Measurements from ENCODE around the gene PDZD7.

Gene PDZD7

DNA sequence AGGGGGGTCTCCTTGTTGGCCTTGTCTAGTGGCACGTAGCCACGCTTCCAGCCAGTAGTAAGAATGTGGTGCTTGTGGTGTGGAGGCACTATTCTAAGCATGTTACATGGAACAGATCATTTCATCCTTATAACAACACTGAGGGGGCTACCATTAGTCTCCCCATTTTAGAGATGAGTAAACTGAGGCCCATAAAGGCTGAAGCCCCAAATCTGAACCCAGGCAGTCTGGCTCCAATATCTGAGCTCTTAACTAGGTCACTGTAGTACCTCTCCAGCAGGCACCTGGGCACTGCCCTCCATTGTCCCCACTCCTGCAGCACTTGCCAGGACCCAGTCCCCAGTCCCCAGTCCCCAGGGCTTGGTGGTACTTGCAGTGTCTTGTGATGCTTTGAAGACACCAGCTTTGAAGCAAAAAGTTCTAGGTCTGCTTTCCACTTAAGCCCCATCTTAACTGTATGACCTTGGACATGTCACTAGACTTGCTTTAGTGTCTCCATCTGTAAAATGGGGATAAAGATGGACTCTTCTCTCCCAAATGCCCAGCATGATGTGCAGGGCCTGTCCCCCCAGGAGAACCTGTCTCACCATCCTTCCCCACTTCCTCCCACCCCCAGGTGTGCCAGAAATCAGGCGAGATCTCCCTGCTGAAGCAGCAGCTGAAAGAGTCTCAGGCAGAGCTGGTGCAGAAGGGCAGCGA is 24.9 kb downstream of the PDZD7 start:
- H3K4ac ChIP-seq (ENCODE audit: low read depth, low read length), result no peak overlapping the region
- H4K5ac ChIP-seq (ENCODE audit: low read length), result no peak overlapping the region
- no peak overlapping the region for H3K4me3 ChIP-seq (ENCODE audit: low read length)
- no CpG with 5 or more reads among the region's 4 CpGs for WGBS (ENCODE audit: extremely low coverage, insufficient coverage, low lambda C conversion rate)
- no peak overlapping the region for H2AK5ac ChIP-seq (ENCODE audit: low read length)
- peaks cover 8% of the 10 kb centered on the region for H3K36me3 ChIP-seq (ENCODE audit: control insufficient read depth, insufficient read depth, low read length)
- no peak overlapping the region for H2BK5ac ChIP-seq (ENCODE audit: low read length)
- H3K27ac ChIP-seq (ENCODE audit: low read depth, low read length), result no peak overlapping the region
- no peak overlapping the region for H3K23ac ChIP-seq (ENCODE audit: low read length)
- H3K4me1 ChIP-seq (ENCODE audit: control insufficient read depth, low read depth, low read length), result peaks cover 1% of the 10 kb centered on the region
- H3K79me2 ChIP-seq (ENCODE audit: control insufficient read depth, insufficient read depth, low read length), result no peaks in the 10 kb centered on the region
- H3K4me2 ChIP-seq (ENCODE audit: low read length), result no peak overlapping the region
- H3K18ac ChIP-seq (ENCODE audit: low read length), result no peak overlapping the region
- peaks cover 6% of the 10 kb centered on the region for H3K79me1 ChIP-seq (ENCODE audit: low read length)
- no peaks in the 10 kb centered on the region for H3K27me3 ChIP-seq (ENCODE audit: insufficient read depth, low read length, poor library complexity)
- no peak overlapping the region for H3K9ac ChIP-seq (ENCODE audit: low read length)
- no peak overlapping the region for H2BK15ac ChIP-seq (replicated peaks; ENCODE audit: low read depth)
- no peak overlapping the region for H3K56ac ChIP-seq (ENCODE audit: low read length)
- no peak for DNase-seq
- no peak overlapping the region for H2BK120ac ChIP-seq (ENCODE audit: low read depth, low read length)
- H4K8ac ChIP-seq (ENCODE audit: low read depth, low read length), result no peak overlapping the region

DNA sequence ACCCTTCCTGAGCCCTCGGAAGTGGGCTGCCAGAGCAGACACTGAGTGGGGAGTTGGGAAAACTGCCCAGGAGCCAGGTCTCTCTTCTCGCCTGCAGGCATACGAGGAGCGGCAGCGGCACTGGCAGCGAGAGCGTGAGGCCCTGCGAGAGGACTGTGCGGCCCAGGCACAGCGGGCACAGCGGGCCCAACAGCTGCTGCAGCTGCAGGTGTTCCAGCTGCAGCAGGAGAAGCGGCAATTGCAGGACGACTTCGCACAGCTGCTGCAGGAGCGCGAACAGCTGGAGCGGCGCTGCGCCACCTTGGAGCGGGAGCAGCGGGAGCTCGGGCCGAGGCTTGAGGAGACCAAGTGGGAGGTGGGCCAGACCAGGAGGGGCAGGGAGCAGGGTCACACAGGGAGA is 25.6 kb downstream of the PDZD7 start:
- no peak overlapping the region for H3K4me2 ChIP-seq (ENCODE audit: low read length)
- H2AK5ac ChIP-seq (ENCODE audit: low read length), result no peak overlapping the region
- no peak overlapping the region for H4K5ac ChIP-seq (ENCODE audit: low read length)
- H3K36me3 ChIP-seq (ENCODE audit: control insufficient read depth, insufficient read depth, low read length), result peaks cover 8% of the 10 kb centered on the region
- no peaks in the 10 kb centered on the region for H3K27me3 ChIP-seq (ENCODE audit: insufficient read depth, low read length, poor library complexity)
- no peak overlapping the region for H4K8ac ChIP-seq (ENCODE audit: low read depth, low read length)
- H2BK120ac ChIP-seq (ENCODE audit: low read depth, low read length), result no peak overlapping the region
- H3K9ac ChIP-seq (ENCODE audit: low read length), result no peak overlapping the region
- H3K4me1 ChIP-seq (ENCODE audit: control insufficient read depth, low read depth, low read length), result peaks cover 5% of the 10 kb centered on the region
- no peak overlapping the region for H3K23ac ChIP-seq (ENCODE audit: low read length)
- H3K79me2 ChIP-seq (ENCODE audit: control insufficient read depth, insufficient read depth, low read length), result peaks cover 6% of the 10 kb centered on the region
- H3K56ac ChIP-seq (ENCODE audit: low read length), result no peak overlapping the region
- DNase-seq, result no peak
- no peak overlapping the region for H2BK5ac ChIP-seq (ENCODE audit: low read length)
- no peak overlapping the region for H3K18ac ChIP-seq (ENCODE audit: low read length)
- no peak overlapping the region for H2BK15ac ChIP-seq (replicated peaks; ENCODE audit: low read depth)
- H3K27ac ChIP-seq (ENCODE audit: low read depth, low read length), result no peak overlapping the region
- no CpG with 5 or more reads among the region's 23 CpGs for WGBS (ENCODE audit: extremely low coverage, insufficient coverage, low lambda C conversion rate)
- peaks cover 11% of the 10 kb centered on the region for H3K79me1 ChIP-seq (ENCODE audit: low read length)
- H3K4ac ChIP-seq (ENCODE audit: low read depth, low read length), result no peak overlapping the region
- no peak overlapping the region for H3K4me3 ChIP-seq (ENCODE audit: low read length)

DNA sequence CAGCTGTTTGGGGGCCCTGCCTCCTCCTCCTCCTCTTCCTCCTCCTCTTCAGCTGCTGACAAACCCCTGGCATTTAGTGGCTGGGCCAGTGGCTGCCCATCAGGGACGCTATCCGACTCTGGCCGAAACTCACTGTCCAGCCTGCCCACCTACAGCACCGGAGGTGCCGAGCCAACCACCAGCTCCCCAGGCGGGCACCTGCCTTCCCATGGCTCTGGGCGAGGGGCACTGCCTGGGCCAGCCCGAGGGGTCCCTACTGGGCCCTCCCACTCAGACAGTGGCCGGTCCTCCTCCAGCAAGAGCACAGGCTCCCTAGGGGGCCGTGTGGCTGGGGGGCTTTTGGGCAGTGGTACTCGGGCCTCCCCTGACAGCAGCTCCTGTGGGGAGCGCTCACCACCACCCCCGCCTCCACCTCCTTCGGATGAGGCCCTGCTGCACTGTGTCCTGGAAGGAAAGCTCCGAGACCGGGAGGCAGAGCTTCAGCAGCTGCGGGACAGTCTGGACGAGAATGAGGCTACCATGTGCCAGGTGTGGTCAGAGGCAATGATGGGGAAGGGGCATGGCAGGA is 27.2 kb downstream of the PDZD7 start:
- WGBS (ENCODE audit: extremely low coverage, insufficient coverage, low lambda C conversion rate), result no CpG with 5 or more reads among the region's 18 CpGs
- Histone ChIP-seq H2BK15ac (replicated peaks; ENCODE audit: low read depth) (no peak overlapping the region), H3K9ac (ENCODE audit: low read length) (no peak overlapping the region), H3K4me2 (ENCODE audit: low read length) (no peak overlapping the region), H4K5ac (ENCODE audit: low read length) (no peak overlapping the region), H3K79me1 (ENCODE audit: low read length) (peaks cover 14% of the 10 kb centered on the region), H3K18ac (ENCODE audit: low read length) (no peak overlapping the region), H3K27me3 (ENCODE audit: insufficient read depth, low read length, poor library complexity) (no peaks in the 10 kb centered on the region), H4K8ac (ENCODE audit: low read depth, low read length) (no peak overlapping the region), H3K56ac (ENCODE audit: low read length) (no peak overlapping the region), H3K79me2 (ENCODE audit: control insufficient read depth, insufficient read depth, low read length) (peaks cover 12% of the 10 kb centered on the region), H3K23ac (ENCODE audit: low read length) (no peak overlapping the region), H3K4me1 (ENCODE audit: control insufficient read depth, low read depth, low read length) (peaks cover 7% of the 10 kb centered on the region), H3K4ac (ENCODE audit: low read depth, low read length) (no peak overlapping the region), H2AK5ac (ENCODE audit: low read length) (no peak overlapping the region), H3K36me3 (ENCODE audit: control insufficient read depth, insufficient read depth, low read length) (peaks cover 8% of the 10 kb centered on the region), H3K4me3 (ENCODE audit: low read length) (no peak overlapping the region), H2BK5ac (ENCODE audit: low read length) (no peak overlapping the region), H3K27ac (ENCODE audit: low read depth, low read length) (no peak overlapping the region), H2BK120ac (ENCODE audit: low read depth, low read length) (no peak overlapping the region)
- DNase-seq, result no peak

DNA sequence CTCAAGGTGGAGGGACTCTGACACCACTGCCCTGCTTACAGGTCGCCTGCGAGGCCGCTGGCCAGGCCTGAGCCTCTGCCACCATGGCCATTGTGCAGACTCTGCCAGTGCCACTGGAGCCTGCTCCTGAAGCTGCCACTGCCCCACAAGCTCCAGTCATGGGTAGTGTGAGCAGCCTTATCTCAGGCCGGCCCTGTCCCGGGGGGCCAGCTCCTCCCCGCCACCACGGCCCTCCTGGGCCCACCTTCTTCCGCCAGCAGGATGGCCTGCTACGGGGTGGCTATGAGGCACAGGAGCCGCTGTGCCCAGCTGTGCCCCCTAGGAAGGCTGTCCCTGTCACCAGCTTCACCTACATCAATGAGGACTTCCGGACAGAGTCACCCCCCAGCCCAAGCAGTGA is 28.5 kb downstream of the PDZD7 start:
- peaks cover 9% of the 10 kb centered on the region for H3K4me1 ChIP-seq (ENCODE audit: control insufficient read depth, low read depth, low read length)
- peaks cover 12% of the 10 kb centered on the region for H3K79me2 ChIP-seq (ENCODE audit: control insufficient read depth, insufficient read depth, low read length)
- no peak overlapping the region for H2BK120ac ChIP-seq (ENCODE audit: low read depth, low read length)
- H4K5ac ChIP-seq (ENCODE audit: low read length), result no peak overlapping the region
- H3K9ac ChIP-seq (ENCODE audit: low read length), result no peak overlapping the region
- H3K18ac ChIP-seq (ENCODE audit: low read length), result no peak overlapping the region
- no peak for DNase-seq
- no peak overlapping the region for H3K4me3 ChIP-seq (ENCODE audit: low read length)
- H2AK5ac ChIP-seq (ENCODE audit: low read length), result no peak overlapping the region
- no peak overlapping the region for H3K23ac ChIP-seq (ENCODE audit: low read length)
- no peak overlapping the region for H3K27ac ChIP-seq (ENCODE audit: low read depth, low read length)
- H3K4ac ChIP-seq (ENCODE audit: low read depth, low read length), result no peak overlapping the region
- no peak overlapping the region for H4K8ac ChIP-seq (ENCODE audit: low read depth, low read length)
- peaks cover 8% of the 10 kb centered on the region for H3K36me3 ChIP-seq (ENCODE audit: control insufficient read depth, insufficient read depth, low read length)
- H3K4me2 ChIP-seq (ENCODE audit: low read length), result no peak overlapping the region
- no peak overlapping the region for H3K56ac ChIP-seq (ENCODE audit: low read length)
- no peak overlapping the region for H2BK5ac ChIP-seq (ENCODE audit: low read length)
- WGBS (ENCODE audit: extremely low coverage, insufficient coverage, low lambda C conversion rate), result no CpG with 5 or more reads among the region's 11 CpGs
- H3K27me3 ChIP-seq (ENCODE audit: insufficient read depth, low read length, poor library complexity), result no peaks in the 10 kb centered on the region
- H3K79me1 ChIP-seq (ENCODE audit: low read length), result peaks cover 16% of the 10 kb centered on the region
- H2BK15ac ChIP-seq (replicated peaks; ENCODE audit: low read depth), result no peak overlapping the region

DNA sequence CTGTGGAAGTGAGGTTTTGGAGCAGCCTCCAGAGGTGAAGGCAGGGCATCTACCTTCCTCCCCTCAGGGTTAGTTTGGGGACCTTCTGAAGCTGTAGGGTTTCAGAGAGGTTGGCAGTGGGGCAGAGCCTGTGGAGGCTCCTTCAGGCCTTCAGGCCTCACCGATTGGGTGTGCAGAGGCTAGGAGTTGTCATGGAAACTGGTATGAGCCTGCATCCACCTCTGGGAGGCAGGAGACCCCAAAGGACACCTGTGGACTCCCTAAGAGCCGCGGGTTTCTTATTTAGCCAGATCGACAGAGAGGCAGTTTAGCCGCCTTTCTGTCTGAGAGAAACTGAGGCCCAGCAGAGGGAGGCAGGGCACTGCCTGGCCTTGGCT is 29.3 kb downstream of the PDZD7 start:
- Histone ChIP-seq H3K4ac (ENCODE audit: low read depth, low read length) (no peak overlapping the region), H3K56ac (ENCODE audit: low read length) (no peak overlapping the region), H2AK5ac (ENCODE audit: low read length) (no peak overlapping the region), H3K9ac (ENCODE audit: low read length) (no peak overlapping the region), H3K79me2 (ENCODE audit: control insufficient read depth, insufficient read depth, low read length) (peaks cover 12% of the 10 kb centered on the region), H2BK120ac (ENCODE audit: low read depth, low read length) (no peak overlapping the region), H3K4me1 (ENCODE audit: control insufficient read depth, low read depth, low read length) (peaks cover 9% of the 10 kb centered on the region), H2BK15ac (replicated peaks; ENCODE audit: low read depth) (no peak overlapping the region), H4K8ac (ENCODE audit: low read depth, low read length) (no peak overlapping the region), H3K79me1 (ENCODE audit: low read length) (peaks cover 16% of the 10 kb centered on the region), H3K27me3 (ENCODE audit: insufficient read depth, low read length, poor library complexity) (no peaks in the 10 kb centered on the region), H3K23ac (ENCODE audit: low read length) (no peak overlapping the region), H3K36me3 (ENCODE audit: control insufficient read depth, insufficient read depth, low read length) (peaks cover 8% of the 10 kb centered on the region), H3K18ac (ENCODE audit: low read length) (no peak overlapping the region), H3K27ac (ENCODE audit: low read depth, low read length) (no peak overlapping the region), H2BK5ac (ENCODE audit: low read length) (no peak overlapping the region), H3K4me3 (ENCODE audit: low read length) (no peak overlapping the region), H3K4me2 (ENCODE audit: low read length) (no peak overlapping the region), H4K5ac (ENCODE audit: low read length) (no peak overlapping the region)
- no CpG with 5 or more reads among the region's 5 CpGs for WGBS (ENCODE audit: extremely low coverage, insufficient coverage, low lambda C conversion rate)
- no peak for DNase-seq
